Gastrocnemius medialis (tissue), 4 donors: ENCODE data around the gene AGBL1.

ENCODE experiments used
- POLR2A ChIP-seq, 2 donors: fragments of 450-650 bp; IDR thresholded peaks; one replicate each; pipeline ENCODE4 v1.6.1; 2017; ENCODE audit warnings: antibody characterized with exemption in 2 of 2, mild to moderate bottlenecking in 2 of 2, moderate library complexity in 2 of 2
- TF ChIP-seq, protein P1 (sequence below), 5 experiments: fragments of 450-650 bp in 3 of 5; fragments of 200-600 bp in 2 of 5; sonication (generic) in 2 of 5; IDR thresholded peaks in 4 of 5; conservative IDR thresholded peaks in 1 of 5; 1 replicate in 4 of 5; 2 replicates in 1 of 5; pipeline ENCODE4 v1.5.1; 2016 to 2019; ENCODE audit warnings: antibody characterized with exemption in 5 of 5, mild to moderate bottlenecking in 3 of 5, moderate library complexity in 3 of 5

DNA sequence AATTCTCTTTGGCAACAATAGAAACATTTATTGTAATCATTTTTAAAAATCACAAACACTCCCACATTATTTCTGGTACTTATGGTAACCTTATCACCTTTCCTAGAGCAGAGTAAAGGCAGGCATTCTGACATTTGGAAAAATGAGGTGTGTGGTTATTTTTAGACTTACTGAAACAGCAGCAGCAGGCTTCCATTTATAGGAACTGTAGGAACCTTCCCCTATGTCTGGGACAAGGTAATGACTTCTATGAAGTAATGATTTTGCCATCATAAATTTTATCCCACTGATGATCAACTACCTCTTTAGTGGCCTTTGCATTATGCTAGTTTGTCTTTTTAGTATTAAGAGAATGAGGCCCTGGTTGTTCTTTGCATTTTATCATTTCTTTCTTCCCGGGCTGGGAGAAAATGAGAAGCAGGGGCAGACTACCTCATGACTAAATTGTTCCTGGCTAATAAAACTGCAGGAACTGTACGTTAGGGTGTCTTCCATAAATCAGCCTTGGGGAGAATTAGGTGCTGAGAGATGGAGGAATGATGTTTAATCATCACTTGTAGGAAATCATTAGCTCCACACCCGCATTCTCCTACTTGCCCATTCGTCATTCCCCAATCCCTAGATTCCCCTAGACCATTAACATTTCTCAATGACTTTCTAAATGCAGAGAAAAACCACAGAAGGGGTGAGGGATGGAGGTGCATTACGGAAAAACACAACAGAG is 680.3 kb downstream of the AGBL1 start:
- TF ChIP-seq POLR2A (IDR thresholded peaks at IDR 0.05) = no peak
- TF ChIP-seq, protein P1, sequence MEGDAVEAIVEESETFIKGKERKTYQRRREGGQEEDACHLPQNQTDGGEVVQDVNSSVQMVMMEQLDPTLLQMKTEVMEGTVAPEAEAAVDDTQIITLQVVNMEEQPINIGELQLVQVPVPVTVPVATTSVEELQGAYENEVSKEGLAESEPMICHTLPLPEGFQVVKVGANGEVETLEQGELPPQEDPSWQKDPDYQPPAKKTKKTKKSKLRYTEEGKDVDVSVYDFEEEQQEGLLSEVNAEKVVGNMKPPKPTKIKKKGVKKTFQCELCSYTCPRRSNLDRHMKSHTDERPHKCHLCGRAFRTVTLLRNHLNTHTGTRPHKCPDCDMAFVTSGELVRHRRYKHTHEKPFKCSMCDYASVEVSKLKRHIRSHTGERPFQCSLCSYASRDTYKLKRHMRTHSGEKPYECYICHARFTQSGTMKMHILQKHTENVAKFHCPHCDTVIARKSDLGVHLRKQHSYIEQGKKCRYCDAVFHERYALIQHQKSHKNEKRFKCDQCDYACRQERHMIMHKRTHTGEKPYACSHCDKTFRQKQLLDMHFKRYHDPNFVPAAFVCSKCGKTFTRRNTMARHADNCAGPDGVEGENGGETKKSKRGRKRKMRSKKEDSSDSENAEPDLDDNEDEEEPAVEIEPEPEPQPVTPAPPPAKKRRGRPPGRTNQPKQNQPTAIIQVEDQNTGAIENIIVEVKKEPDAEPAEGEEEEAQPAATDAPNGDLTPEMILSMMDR (IDR thresholded peaks at IDR 0.05 in 4 of 5, conservative IDR thresholded peaks at IDR 0.05 in 1 of 5) = no peak
